GM18520 (cell line): ENCODE measurements around the gene KCNMB1.

Experiments used
- ATAC-seq: cut with Tn5 transposase; IDR thresholded peaks from one replicate; pipeline ENCODE4 v1.9.1; 2021; ENCODE audit not compliant: unreplicated experiment

The KCNMB1 gene

DNA sequence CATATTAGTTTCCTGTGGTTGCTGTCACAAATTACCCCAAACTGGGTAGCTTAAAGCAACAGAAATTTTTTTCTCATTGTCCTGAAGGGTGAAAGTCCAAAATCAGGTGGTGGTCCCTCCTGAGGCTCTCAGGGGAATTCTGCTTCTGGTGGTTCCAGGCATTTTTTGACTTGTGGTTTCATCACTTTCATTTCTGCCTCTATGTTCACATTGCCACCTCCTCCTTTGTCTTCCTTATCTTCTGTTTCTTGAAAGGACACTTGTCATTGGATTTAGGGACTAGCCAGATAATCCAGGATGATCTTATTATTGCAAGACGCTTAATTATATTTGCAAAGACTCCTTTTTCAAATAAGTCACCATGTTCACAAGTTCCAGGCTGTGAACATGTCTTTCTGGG, 43.2 kb downstream of the KCNMB1 start:
- ATAC-seq, result no peak

DNA sequence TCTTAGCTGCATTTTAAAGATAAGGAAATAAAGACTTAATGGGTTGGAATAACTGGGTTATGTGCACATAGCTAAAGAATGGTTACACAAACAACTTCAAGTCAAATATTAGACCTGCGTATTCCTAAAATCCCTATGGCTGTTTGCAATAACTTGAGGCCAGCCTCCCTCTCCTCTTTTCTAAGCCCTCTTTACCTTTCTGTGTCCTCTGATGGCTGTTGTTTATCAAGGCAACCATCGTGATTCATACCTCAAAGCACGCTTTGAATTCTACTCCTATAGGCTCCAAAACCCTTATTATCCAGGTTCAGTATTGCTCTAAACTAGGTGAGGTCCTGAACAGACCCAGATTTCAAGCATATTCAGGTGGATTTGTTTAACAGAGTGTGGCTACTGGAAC, 46.0 kb downstream of the KCNMB1 start:
- ATAC-seq, result no peak

DNA sequence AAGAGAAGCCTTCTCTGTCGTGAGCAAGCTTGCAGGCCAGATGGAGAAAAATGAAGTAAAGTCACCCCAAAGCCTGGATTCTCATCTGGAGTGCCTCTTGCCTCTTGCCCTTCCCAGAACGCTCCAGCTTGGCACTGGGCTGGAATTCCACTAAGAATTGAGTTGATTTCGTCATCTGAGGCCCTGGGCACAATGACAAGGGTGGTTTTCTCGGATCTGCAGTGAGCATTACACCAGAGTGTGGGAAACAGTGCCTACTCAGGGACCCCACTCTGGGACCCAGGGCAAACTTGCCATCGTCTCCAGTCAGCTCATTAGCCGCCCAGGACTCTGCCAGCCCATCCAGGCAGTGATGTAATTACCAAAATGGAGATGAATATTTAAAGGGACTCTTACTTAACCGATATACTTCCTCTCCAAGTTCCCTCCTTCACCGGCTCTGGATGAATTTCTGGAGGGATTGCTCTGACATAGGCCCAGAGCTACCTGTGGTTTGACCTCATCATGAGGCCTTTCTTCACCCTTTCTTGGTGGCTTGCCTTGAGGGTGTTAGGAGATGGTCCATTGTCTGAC, 46.9 kb downstream of the KCNMB1 start:
- no peak for ATAC-seq

DNA sequence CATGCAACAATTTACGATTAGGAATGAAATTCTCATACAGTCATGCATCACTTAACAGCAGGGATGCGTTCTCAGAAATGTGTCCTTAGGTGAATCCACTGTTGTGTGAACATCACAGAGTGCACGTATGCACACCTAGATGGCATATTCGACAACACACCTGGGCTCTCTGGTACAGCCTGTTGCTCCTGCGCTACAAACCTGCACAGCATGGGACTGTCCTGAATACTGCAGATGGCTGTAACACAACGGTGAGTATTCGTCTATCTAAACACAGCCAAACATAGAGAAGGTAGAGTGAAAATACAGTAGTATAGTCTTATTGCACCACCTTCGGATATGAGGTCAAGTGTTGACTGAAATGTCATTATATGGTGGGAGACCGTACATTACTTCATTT, 47.6 kb downstream of the KCNMB1 start:
- ATAC-seq, result no peak

DNA sequence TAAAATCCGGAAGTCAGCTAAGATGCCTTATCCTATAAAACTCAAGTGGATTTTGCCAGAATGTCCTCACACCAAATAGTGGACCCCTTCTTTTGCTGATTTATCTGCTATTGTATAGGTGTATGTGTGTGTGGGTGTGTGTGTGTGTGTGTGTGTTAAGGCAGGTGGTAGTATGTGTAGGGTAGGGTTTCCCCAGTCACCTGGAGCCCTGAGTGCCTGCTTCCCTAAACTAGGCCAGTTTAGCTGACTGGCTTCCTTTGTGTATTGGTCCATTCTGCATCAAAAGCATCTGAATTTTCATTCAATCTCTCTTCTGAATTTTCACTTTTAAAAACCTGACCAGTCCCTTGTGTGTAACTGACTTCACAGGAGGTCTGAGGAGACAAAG, 49.4 kb downstream of the KCNMB1 start:
- no peak for ATAC-seq

DNA sequence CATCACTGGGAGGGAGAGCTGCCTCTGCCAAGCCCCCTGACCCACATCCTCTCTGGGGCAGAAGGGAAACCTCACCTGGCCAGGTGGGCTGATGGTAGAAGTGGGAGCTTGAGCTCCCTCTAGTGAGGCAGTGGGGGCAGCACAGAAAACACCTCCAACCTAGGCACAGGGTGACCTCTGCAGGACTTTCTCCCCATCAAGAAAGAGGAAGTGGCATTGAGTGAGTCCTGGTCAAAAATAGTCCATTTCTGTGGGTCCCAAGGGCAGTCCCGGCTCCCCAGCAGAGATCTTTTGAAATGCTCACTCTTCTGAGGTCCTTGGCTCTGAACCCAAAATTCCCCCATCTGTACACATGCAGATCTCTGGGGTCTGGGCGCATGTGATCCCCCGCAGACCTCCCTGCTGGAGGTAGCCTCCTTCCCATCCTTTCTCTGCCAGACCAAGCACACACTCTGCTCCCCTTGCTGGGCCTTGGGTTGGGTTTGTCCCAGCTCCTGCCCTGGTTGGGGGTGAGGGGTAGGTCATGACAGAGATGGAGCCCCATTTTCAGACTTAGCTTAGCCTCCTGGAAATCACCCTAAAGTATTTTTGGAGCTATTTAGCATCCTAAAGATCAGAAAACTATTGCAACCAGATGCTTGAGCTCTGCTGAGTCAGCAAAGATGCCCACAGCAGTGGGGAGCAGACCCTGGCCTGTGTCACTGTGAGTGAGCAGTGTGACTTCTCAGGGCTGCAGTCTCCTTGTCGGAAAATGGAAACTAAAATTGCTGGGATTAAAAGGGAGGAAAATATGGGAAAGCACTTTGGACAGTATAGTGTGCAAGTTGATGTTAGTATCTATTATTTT, 50.0 kb downstream of the KCNMB1 start:
- peak; percentile 71 for ATAC-seq

DNA sequence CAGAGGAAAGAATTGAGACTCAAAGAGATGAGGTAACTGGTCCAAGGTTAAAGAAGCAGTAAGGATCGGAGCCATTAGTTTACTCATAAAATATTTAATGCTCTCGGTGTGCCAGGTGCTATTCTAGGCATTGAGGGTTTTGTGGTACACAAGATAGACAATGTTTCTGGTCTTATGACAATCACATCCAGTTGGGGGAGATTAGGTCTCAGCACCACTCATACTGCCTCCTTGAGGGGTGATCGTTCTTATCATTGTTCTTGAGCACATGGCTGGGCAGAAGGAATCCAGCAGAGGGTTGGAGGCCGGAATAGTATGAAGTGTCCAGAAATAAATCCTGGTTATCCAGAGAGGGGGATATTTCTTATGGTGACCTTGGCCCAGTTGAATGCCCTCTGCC, 50.9 kb downstream of the KCNMB1 start:
- no peak for ATAC-seq

DNA sequence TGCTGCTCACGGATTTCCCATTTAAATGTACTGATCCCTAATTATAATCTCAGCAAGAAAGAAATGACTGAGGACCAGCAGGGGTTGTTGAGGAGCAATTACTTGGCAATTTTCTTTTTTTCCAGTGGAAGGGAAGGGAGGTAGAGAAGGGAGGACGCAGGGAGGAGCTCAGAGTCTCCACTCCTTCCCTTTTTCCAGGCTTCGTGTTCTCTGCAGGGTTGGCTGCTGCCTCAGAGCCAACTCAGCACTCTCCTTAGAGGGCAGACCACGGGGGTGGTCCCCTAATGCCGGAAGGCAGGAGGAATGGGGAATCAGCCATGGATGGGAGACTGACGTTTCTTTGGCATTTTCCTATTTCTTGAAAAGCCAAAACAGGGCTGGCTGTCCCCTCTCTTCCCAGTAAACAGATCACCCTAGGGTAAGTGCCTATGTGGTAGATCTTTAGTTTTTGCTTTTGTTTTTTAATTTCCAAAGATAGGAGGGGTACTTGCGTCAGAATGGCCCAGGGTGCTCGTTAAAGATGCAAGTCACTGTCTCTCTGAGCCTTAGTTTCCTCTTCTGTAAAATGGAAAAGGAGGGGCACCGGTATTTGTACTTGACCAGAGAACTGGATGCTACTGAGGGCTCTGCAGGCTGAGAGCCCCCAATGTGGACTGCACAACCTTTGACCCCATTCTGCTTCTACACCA, 52.0 kb downstream of the KCNMB1 start:
- ATAC-seq, result no peak

DNA sequence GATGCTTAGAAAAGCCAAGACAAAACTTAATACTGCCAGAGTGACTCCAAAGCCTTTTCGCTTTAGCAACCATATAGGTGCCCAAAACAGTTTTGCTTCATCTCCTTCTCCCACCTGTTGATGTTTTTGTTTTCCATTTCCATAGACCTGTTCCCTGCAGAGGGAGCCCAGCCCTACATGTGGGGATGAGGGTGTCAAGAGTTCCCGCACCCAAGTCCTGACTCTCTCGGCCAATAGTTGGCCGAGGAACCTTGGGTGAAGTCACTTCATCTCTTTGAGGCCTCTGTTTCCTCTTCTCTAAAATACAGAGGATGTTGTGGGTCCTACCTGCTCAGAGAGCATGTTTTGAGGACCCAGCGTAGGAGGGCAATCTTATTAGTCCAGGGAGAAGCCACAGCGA, 53.1 kb downstream of the KCNMB1 start:
- ATAC-seq, result no peak

DNA sequence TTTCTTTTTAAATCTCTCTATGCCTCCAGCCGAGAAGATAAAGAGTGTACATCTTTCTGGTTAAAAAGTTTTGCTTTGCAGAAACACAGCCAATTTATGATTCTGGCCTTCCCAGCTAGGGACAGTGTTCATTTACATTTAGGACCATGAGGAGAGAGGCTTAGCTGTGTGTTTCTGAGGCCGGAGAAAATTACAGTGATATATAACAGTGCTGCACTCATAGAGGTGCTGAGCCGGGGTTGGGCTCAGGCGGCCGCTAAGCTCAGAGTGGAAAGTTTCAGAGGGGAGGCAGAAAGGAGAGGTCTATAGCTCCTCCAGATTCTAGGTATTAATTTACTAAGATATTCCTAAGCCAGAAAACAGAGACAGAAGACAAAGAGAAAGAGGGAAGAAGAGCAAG, 54.5 kb downstream of the KCNMB1 start:
- no peak for ATAC-seq

DNA sequence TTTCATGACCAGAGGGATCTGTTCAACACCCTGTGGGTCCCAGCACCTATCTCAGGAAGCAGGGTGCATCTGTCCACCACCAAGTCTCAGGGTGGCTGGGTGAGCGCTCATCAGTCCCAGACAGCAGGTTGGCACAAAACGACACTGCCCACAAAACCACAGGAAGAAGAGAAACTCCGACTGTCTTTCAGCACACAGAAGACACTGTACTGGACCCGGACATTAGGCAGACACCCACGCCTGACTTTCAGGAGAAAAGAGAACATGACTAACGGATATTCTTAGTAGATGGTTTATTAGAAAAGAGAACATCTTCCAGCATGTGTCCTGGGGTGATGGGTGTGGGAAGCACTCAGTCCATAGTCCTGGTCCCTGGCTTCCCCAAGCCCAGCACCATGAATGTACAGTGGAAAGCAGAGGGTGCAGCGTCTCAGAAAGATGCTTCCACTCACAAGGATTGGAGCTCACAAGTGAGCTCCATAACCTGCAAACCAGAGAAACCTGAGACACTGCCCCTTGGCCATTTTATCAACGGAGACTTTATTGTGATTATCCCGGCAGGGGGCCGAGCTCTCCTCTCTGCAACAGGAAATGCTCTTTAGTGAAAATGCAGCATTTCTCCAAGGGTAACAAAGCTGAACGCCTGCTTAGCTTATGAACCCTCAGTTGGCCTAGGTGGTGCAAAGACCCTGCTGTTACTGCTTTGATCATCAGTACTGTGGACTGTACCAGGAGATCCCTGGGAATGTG, 55.8 kb downstream of the KCNMB1 start:
- peak; percentile 28 for ATAC-seq

DNA sequence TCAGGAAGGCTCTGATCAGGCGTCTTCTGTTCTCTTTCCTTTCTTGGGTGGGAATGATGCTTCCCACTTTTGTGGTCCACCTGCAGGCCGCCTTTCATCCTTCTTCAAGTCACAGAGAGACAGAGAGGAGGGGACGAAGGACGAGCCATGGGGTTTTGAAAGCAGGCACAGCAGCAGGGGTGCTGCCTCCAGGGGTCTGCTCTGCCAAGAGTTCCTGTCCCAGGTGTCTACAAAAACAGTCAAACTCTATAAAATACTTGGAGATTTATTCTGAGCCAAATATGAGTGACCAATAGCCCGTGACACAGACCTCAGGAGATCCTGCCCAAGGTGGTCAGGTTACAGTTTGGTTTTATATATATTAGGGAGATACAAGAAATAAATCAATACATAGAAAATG, 57.1 kb downstream of the KCNMB1 start:
- ATAC-seq, result no peak

DNA sequence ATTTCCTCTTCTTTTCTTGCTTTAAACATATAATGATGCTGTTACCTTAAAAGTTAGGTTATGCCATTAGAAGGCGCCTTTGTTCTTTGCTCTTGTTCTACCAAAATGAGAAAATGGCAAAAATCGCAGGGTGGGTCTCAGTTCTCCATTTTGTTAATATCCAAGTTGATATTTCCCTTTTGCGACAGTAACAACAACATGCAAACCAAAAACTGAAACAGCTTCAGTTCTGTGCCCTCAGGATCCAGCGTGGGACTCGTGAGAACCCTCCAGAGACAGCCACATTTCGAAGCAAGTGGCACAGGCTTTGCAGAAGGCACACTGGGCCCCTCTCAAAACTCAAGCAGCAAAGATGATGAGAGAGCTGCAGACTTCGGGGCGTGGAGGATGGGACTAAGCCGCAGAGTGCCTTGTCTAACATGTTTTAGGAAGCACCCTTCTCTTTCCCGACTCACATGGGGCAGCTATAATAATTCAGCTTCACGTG, 58.6 kb downstream of the KCNMB1 start:
- ATAC-seq, result no peak

DNA sequence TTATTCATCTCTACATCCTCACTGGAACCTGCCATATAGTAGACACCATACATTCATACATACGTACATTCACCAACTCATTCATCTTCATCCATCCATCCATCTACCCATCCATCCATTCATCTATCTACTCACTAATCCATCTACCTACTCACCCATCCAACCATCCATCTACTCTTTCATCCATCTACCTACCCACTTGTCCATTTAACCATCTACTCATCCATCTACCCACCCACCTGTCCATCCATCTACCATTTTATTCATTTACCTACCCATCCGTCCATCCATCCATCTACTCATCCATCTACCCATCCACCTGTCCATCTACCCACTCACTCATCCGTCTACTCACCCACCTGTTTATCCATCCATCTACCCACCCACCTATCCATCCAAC, 59.6 kb downstream of the KCNMB1 start:
- ATAC-seq, result no peak

DNA sequence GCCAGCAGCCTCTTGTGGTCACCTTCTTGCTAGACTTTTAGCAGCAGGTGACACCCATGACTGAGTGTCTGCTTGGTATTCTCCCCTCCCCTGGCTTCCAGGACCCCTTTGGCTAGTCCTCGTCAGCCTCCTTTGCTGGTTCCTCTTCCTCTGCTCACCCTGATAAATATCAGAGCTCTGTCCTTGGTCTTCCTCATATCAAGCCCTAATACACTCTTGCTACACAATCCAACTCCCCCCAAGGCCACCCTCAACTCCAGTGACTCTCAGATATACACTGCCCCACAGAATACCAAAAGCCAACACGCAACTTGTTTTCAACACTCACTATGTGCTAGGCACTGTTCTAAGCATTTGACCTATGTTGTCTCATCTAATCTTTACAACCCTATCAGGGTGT, 61.3 kb downstream of the KCNMB1 start:
- ATAC-seq, result no peak

DNA sequence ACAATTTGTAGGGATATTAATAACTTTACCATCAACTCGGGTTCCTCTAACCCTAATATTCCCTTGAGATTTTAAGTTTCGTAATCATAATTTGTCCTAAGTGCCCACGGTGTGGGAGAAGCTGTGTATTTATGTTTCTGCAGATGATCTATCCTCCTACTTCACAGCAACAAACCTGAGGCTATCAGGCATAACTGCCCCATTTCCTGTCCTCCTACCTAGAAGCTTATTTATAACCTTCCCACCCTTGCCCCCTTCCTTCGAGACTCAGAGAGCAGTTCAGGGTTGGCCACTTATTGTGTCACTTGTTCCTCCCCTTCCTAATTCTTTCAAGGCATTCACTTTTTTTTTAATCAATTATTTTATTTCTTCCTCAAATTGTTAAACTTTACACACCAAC, 62.0 kb downstream of the KCNMB1 start:
- ATAC-seq, result no peak
